ENCODE results near the gene TSPO.

DNA sequence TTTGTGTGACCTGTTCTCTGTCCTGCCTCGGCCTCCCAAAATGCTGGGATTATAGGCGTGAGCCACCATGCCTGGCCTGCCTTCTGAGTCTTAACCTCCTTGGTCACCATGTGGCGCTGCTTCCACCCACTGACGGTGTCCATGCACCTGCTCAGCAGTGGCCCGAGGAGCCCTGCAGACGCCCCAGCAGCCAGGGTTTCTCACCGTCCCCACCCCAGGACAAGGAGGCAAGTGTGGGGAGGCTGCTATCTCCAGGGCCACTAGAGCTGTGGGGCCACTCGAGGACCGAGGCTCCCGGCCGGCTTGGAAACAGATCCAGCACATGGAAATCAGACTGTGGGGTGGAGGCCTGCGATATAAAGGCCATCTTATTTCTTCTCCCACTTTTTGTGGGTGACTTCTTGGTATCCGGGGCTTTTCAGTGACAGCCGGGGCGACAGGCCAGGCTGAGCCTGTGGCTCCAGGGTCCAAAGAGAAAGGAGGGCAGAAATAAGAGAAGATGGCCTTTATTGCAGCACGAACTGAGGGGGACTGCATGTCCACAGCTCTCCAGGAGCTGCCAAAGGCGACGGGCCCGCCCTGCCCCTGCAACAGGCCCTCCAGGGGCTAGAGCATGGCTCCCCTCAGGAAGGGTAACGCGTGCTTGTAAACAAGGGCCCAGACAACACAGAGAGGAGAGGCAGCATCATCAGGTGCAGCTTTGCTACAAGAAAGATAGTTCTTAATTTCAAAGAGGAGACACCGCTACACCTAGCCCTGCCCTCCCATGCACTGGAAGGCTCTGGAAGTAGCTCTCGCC, 15.0 kb downstream of the TSPO start:
- TF ChIP-seq, protein P1, sequence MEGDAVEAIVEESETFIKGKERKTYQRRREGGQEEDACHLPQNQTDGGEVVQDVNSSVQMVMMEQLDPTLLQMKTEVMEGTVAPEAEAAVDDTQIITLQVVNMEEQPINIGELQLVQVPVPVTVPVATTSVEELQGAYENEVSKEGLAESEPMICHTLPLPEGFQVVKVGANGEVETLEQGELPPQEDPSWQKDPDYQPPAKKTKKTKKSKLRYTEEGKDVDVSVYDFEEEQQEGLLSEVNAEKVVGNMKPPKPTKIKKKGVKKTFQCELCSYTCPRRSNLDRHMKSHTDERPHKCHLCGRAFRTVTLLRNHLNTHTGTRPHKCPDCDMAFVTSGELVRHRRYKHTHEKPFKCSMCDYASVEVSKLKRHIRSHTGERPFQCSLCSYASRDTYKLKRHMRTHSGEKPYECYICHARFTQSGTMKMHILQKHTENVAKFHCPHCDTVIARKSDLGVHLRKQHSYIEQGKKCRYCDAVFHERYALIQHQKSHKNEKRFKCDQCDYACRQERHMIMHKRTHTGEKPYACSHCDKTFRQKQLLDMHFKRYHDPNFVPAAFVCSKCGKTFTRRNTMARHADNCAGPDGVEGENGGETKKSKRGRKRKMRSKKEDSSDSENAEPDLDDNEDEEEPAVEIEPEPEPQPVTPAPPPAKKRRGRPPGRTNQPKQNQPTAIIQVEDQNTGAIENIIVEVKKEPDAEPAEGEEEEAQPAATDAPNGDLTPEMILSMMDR (IDR thresholded peaks at IDR 0.05) = no peak
- no peak for TF ChIP-seq POLR2A (IDR thresholded peaks at IDR 0.05)
